Duodenal mucosa (tissue), 2 donors: ENCODE data around the gene C2orf78.
A peak's percentile ranks its signal among the peaks of the same experiment; 100 is the strongest.
"Not testable (repeated sequence)": the region's sequence is repeated elsewhere in the genome, so short reads cannot be mapped to it uniquely, and the experiment has no call there.

Source experiments
- H3K27ac ChIP-seq: one replicate; pipeline ENCODE4 v1.7.0; 2013; ENCODE audit warnings: low read depth, low read length
- H3K27me3 ChIP-seq, 2 donors: one replicate each; pipeline ENCODE4 v1.7.0; 2013; ENCODE audit warnings: low read length in 2 of 2, control low read depth in 1 of 2; ENCODE audit not compliant: insufficient read depth in 2 of 2, control insufficient read depth in 1 of 2
- H3K36me3 ChIP-seq, 2 donors: one replicate each; pipeline ENCODE4 v1.7.0; 2013; ENCODE audit warnings: low read length in 2 of 2, control low read depth in 1 of 2; ENCODE audit not compliant: insufficient read depth in 2 of 2, control insufficient read depth in 1 of 2
- H3K4me1 ChIP-seq, 2 donors: one replicate each; pipeline ENCODE4 v1.7.0; 2013; ENCODE audit warnings: low read length in 2 of 2, control low read depth in 1 of 2; ENCODE audit not compliant: insufficient read depth in 2 of 2, control insufficient read depth in 1 of 2
- H3K4me3 ChIP-seq, 2 donors: one replicate each; pipeline ENCODE4 v1.7.0; 2013; ENCODE audit warnings: low read length in 2 of 2, low read depth in 1 of 2
- H3K9ac ChIP-seq, 2 donors: one replicate each; pipeline ENCODE4 v1.7.0; 2013; ENCODE audit warnings: low read length in 2 of 2, low read depth in 1 of 2
- H3K9me3 ChIP-seq, 2 donors: one replicate each; pipeline ENCODE4 v1.7.0; 2013; ENCODE audit warnings: low read length in 2 of 2, control low read depth in 1 of 2; ENCODE audit not compliant: control insufficient read depth in 1 of 2

C2orf78 gene, protein sequence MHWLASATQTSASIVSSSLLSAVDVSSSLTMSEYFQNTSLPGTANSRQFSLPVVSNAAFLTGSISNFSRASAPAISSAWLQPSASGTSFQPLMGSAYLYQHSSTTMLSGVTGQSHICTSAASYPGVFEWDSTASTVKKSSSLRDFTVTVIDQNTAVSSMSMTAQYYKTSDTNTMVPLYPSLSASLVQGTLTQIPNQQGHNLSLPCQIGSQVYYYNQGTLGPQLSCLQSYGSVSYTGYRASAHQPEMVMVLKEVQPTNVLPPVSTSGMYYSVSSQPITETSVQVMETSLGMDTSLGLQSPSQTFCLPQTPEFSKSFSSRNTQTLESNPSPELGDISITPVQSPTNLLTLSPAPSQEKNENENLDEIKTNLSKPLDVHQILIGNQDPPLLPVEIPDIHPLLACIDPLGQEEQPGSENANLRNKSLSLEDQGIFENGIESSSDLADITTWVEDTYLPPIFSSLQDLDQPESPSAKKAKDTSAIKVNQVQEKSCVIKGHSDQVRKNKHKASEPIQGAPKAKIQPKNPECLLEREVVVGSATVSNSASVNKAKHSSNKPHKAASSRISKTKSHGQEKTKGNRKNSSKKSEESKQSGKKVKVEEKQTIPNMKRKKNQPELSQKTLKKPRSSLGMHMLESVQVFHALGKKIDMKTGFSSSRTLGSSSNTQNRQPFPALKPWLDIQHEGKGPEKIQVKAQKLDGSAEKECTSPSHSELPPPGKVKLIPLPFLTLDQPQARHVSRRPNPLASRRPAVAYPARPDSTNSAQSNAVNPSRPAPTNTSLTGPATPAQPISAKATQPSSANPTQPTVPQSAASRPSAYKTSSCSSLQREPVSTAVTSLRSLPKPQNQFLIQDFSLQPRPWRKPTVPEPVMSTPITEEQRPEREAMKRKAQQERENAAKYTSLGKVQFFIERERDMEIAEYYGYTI

DNA sequence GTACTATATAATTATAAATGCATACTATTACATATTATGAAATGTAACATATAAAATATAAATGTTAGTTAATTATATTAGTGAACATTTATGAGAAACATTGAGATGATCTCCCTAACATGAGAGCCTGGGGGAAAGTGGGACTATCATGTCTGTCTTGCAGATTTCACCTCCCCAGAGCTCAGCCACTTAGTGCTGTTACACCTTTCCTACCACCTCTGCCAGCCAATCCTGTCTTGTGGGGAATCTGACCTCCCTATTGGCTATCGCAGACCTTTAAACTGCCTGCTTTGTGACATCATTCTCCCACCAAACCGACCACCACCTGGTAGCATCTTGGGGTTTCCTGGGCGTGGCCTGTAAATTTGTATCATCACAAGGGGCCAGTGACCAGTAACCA is at the start of gene C2orf78:
Gene C2orf78 (plus strand): TSS at position 301 of the 400 bp plus-strand sequence. CDS start 127 bp downstream, outside the sequence.
- not testable (repeated sequence) for H3K36me3 ChIP-seq, H3K9me3 ChIP-seq, H3K4me1 ChIP-seq, H3K4me3 ChIP-seq, H3K9ac ChIP-seq, H3K27ac ChIP-seq, H3K27me3 ChIP-seq

DNA sequence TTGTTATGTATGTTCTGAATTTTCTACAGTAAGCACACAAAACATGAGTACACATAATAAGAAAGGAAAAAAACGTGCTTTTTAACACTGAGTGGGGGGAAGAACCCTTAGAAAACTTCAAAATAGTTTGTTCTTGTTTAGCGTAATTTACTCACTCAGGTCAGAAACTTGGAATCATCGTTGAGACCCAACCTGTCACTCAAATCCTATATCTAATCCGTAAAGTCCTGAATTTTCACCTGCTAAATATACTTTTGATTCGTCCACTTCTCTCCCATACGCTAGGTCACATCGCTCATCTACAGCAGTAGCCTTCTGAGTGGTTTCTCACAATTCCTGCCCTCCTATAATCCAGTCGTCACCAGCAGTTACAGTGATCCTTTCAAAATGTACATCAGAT is 47.6 kb upstream of the C2orf78 start:
- Histone ChIP-seq H3K9ac (peak overlapping the region; percentile 77 to 82), H3K27me3 (no peaks in the 10 kb centered on the region), H3K4me3 (peak overlapping the region; percentile 97), H3K27ac (no peak overlapping the region), H3K36me3 (peaks cover 8 to 22% of the 10 kb centered on the region in 2 donors), H3K9me3 (no peaks in the 10 kb centered on the region), H3K4me1 (peaks cover 4 to 10% of the 10 kb centered on the region in 2 donors)

DNA sequence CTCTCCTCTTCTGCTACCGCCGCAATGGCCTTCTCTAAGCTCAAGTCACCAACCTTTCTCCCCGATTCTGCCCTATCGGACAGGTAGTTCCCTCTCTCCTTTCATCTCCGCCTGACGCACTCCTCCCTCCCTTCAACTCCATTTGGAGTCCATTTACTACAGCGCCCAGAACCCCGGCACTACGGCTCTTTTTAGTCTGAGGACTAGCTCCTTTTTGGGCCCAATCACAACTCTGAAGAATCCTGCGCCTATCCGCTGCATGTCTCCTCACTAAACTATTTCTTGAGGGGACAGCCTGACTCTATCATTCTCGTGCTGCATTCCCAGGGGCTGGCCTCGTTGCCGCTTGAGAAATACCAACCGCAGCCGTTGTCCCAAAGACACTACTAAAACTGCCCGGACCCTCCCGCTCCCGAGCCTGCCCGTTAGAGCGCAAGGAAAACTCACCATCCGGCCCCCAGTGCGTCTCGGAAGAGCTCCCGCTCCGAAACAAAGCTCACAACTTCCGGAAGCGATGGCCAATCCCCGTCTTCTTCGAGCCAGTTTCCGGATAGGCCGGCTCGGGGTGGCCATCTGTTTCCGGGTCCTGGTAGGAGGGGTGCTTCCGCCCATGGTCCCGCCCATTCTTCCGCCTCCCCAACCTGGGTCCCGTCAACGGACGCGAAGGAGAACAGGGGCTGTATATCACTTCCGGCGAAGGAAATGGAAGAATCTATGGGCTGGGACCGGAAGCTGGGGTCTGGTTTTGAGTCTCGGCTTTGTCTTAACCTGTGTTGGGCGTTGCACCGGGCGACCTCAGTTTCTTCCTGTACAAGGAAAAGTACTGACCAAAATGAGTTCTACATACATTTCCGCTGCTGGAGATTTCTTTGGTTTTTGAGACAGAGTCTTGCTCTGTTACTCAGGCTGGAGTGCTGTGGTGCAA is 46.9 kb upstream of the C2orf78 start, which contains the start of gene TPRKB:
Gene TPRKB (minus strand): TSS at position 491 of the 925 bp plus-strand sequence. CDS start 2,776 bp downstream, outside the sequence.
- no peak within 1 kb of the TSS for H3K27ac ChIP-seq

DNA sequence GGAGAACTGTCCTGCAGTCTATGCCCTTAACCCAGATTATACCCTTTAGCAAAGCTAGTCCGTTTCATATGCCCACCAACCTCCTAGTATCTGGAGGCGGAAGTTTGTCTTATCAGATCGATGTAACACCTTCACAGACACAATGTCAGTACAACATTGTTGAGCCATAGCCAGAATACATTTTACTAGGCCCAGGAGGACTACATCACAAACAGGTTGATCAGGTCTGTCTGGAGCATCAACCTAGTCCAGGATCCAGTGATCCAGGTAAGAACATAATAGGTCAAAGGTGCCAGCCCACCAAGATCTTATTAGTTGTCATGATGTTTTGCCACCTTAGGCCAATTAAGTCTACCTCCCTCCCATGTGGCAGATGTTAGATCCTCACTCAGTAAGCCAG is 44.9 kb upstream of the C2orf78 start:
- Histone ChIP-seq H3K9ac (no peak overlapping the region), H3K36me3 (peaks cover 0 to 11% of the 10 kb centered on the region in 2 donors), H3K27me3 (no peaks in the 10 kb centered on the region), H3K4me1 (peaks cover 4 to 10% of the 10 kb centered on the region in 2 donors), H3K27ac (no peak overlapping the region), H3K9me3 (no peaks in the 10 kb centered on the region), H3K4me3 (no peak overlapping the region)

More for the DNA sequence above, 46.9 kb upstream of the C2orf78 start, which contains the start of gene TPRKB:
- H3K4me3 ChIP-seq: peak within 1 kb of the TSS; percentile 97
- peak within 1 kb of the TSS; percentile 77 to 82 for H3K9ac ChIP-seq
- H3K27me3 ChIP-seq: no peaks in the 10 kb centered on the region
- H3K9me3 ChIP-seq: no peaks in the 10 kb centered on the region
- peaks cover under 1 to 18% of the 10 kb centered on the region in 2 donors for H3K36me3 ChIP-seq
- H3K4me1 ChIP-seq: peaks cover 4 to 10% of the 10 kb centered on the region in 2 donors

DNA sequence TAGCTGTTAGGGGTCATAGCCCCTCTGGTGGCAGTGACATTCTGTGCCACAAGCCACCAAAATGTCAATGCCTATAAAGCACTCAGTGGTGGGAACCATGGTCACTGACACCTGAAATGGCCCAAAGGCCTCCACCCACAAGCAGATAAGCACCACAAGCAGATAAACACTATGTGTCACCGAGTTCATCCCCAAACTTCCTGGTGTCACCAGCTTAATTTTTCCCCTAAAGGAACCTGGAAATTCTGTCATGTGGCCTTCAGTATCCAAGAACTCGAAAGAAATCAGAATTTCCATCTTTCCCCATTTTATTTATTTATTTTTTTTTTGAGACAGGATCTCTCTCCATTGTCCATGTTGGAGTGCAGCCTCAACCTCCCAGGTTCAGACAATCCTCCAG is 43.2 kb upstream of the C2orf78 start:
- Histone ChIP-seq H3K27ac (no peak overlapping the region), H3K9ac (no peak overlapping the region), H3K27me3 (no peaks in the 10 kb centered on the region), H3K36me3 (peaks cover 6 to 10% of the 10 kb centered on the region in 2 donors), H3K9me3 (no peaks in the 10 kb centered on the region), H3K4me3 (no peak overlapping the region), H3K4me1 (peaks cover 4 to 10% of the 10 kb centered on the region in 2 donors)

DNA sequence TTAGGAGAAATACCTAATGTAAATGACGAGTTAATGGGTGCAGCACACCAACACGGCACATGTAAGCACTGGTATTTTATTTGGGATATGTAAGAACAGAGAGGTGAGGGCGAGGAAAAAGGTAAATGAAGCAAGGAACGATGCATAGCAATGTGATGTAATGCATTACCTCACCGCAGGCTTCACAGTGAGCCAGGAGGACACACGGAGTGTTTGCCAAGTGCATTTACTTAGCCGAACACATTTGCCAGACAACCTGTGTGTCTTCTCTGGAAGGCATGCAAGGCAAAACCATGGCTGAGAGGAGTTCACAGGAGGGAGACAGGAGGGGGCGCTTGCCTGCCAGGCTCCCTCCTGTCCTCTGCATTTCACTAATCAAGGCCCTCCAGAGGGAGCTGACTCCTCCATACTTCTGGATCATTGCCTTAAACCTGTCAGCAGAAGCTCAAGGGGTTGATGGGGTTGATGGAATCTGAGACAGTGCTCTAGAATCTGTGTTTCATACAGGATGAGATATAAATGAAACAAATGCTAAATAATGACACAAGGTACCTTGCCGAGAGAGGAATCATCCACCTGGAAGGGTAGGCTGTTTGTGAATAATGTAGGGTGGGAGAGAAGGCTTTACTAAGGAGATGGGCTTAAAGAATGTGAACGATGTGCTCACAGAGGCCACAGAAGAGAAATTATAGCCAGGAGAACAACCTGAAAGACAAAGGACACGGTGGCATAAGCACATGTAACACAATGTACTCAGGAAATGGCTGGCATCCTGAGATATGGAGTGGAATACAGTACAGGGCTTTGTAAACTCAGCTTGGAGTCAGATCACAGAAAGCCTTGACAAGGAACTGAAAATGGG is 37.7 kb upstream of the C2orf78 start:
- no peak overlapping the region for H3K27ac ChIP-seq
- no peak overlapping the region for H3K4me3 ChIP-seq
- no peaks in the 10 kb centered on the region for H3K27me3 ChIP-seq
- no peaks in the 10 kb centered on the region for H3K9me3 ChIP-seq
- peaks cover 9 to 27% of the 10 kb centered on the region in 2 donors for H3K36me3 ChIP-seq
- H3K9ac ChIP-seq: no peak overlapping the region
- no peaks in the 10 kb centered on the region for H3K4me1 ChIP-seq

DNA sequence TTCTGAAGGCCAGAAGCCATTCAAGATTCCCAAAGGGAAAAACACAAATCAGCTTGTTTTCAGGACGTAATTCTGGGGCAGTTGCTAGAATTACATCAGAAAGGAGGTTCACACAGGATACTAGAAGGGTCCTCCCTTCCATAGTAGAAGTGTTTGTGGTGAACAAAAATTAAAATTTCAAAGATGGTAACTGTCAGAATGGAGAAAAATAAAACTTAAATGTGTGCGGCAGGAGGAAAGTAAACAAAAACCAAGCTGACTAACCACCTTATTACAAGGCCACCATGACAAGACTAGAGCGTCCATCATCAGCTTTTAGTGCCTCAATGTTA is 37.1 kb upstream of the C2orf78 start:
- Histone ChIP-seq H3K4me1 (no peaks in the 10 kb centered on the region), H3K9ac (no peak overlapping the region), H3K36me3 (peaks cover 10 to 25% of the 10 kb centered on the region in 2 donors), H3K27me3 (no peaks in the 10 kb centered on the region), H3K9me3 (no peaks in the 10 kb centered on the region), H3K4me3 (no peak overlapping the region), H3K27ac (no peak overlapping the region)

DNA sequence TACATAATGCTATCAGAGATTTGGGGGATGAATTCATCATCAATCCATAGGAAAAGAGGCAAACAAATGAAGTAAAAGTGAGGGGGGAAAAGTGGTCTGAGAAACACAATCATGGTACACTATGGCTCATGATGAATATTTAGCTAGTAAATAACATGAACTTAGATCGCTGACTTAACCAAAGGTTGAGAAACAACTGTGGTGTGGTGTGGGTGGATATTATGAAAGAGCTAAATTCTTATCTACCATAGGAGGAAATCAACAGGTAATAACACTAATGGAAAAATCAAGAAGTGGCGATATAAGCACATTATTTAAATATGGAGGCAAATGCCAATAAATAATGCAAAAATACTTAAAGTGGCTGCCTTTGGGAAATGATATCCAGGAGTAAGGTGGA is 34.7 kb upstream of the C2orf78 start:
- peaks cover 25 to 32% of the 10 kb centered on the region in 2 donors for H3K36me3 ChIP-seq
- H3K4me3 ChIP-seq: no peak overlapping the region
- no peaks in the 10 kb centered on the region for H3K27me3 ChIP-seq
- no peaks in the 10 kb centered on the region for H3K9me3 ChIP-seq
- no peaks in the 10 kb centered on the region for H3K4me1 ChIP-seq
- H3K9ac ChIP-seq: no peak overlapping the region
- no peak overlapping the region for H3K27ac ChIP-seq

DNA sequence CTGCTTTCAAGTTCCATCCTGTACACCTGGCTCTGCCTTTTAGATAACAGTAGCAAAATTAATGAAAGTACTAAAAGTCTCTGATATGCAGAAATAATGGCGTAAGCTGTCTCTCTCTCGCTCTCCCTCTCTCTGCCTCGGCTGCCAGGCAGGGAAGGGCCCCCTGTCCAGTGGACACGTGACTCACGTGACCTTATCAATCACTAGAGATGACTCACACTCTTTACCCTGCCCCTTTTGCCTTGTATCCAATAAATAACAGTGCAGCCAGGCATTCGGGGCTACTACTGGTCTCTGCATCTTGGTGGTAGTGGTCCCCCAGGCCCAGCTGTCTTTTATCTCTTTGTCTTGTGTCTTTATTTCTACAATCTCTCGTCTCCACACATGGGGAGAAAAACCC is 29.7 kb upstream of the C2orf78 start:
- H3K4me3 ChIP-seq, H3K27ac ChIP-seq, H3K9me3 ChIP-seq, H3K4me1 ChIP-seq, H3K27me3 ChIP-seq, H3K9ac ChIP-seq: not testable (repeated sequence)
- peaks cover 32 to 53% of the 10 kb centered on the region in 2 donors for H3K36me3 ChIP-seq
